Liver (tissue), 9 donors: ENCODE measurements around the gene MYH7B. TPM values are rescaled to one million over a fixed set of nuclear protein-coding genes. Genes with fewer than 3 reads are reported as not detected.

ENCODE experiments used
- DNase-seq: peaks from one replicate; pipeline ENCODE4 v3.0.0-alpha.2; 2017; ENCODE audit warnings: low spot score
- H3K27ac ChIP-seq, 2 donors: one replicate each; pipeline ENCODE4 v1.7.0; 2013; ENCODE audit warnings: inconsistent platforms in 2 of 2, low read length in 2 of 2, control low read depth in 1 of 2, low read depth in 1 of 2, mild to moderate bottlenecking in 1 of 2
- H3K27me3 ChIP-seq, 4 donors: one replicate each; pipeline versions ENCODE4 v1.6.1 to v1.7.0; 2013; ENCODE audit warnings: low read length in 3 of 4, inconsistent platforms in 1 of 4, mild to moderate bottlenecking in 1 of 4, moderate library complexity in 1 of 4; ENCODE audit not compliant: control insufficient read depth in 4 of 4, insufficient read depth in 4 of 4
- H3K36me3 ChIP-seq, 4 donors: one replicate each; pipeline versions ENCODE4 v1.6.1 to v1.7.0; 2013; ENCODE audit warnings: low read length in 3 of 4, mild to moderate bottlenecking in 3 of 4, low read depth in 1 of 4, moderate library complexity in 1 of 4; ENCODE audit not compliant: control insufficient read depth in 4 of 4, insufficient read depth in 3 of 4
- H3K4me1 ChIP-seq, 4 donors: one replicate each; pipeline versions ENCODE4 v1.6.1 to v1.7.0; 2013; ENCODE audit warnings: low read length in 3 of 4, mild to moderate bottlenecking in 3 of 4, moderate library complexity in 1 of 4; ENCODE audit not compliant: control insufficient read depth in 4 of 4, insufficient read depth in 4 of 4
- H3K4me3 ChIP-seq, 3 donors: one replicate each; pipeline versions ENCODE4 v1.6.1 to v1.7.0; 2013; ENCODE audit warnings: low read length in 3 of 3, control low read depth in 1 of 3, low read depth in 1 of 3, mild to moderate bottlenecking in 1 of 3
- H3K9ac ChIP-seq, 2 donors: one replicate each; pipeline ENCODE4 v1.7.0; 2013; ENCODE audit warnings: low read length in 2 of 2, mild to moderate bottlenecking in 2 of 2, moderate library complexity in 2 of 2, control low read depth in 1 of 2, low read depth in 1 of 2
- H3K9me3 ChIP-seq, 4 donors: one replicate each; pipeline versions ENCODE4 v1.6.1 to v1.7.0; 2013; ENCODE audit warnings: low read length in 3 of 4; ENCODE audit not compliant: control insufficient read depth in 4 of 4
- EGR1 ChIP-seq, 2 donors: IDR thresholded peaks; 2 replicates each; pipeline ENCODE4 v1.6.1; 2016 to 2018; ENCODE audit warnings: antibody characterized with exemption in 2 of 2, low read depth in 2 of 2
- FOXA1 ChIP-seq: IDR thresholded peaks from 2 replicates; pipeline ENCODE4 v1.6.1; 2016; ENCODE audit warnings: antibody characterized with exemption
- FOXA2 ChIP-seq: IDR thresholded peaks from 2 replicates; pipeline ENCODE4 v1.6.1; 2016; ENCODE audit warnings: antibody characterized with exemption
- GABPA ChIP-seq, 2 donors: IDR thresholded peaks in 1 of 2; conservative IDR thresholded peaks in 1 of 2; 2 replicates each; pipeline ENCODE4 v1.6.1; 2016; ENCODE audit warnings: antibody characterized with exemption in 2 of 2, mild to moderate bottlenecking in 1 of 2, moderate library complexity in 1 of 2
- HNF4A ChIP-seq, 2 donors: conservative IDR thresholded peaks; 2 replicates each; pipeline ENCODE4 v1.6.1; 2016; ENCODE audit warnings: antibody characterized with exemption in 2 of 2, mild to moderate bottlenecking in 2 of 2
- HNF4G ChIP-seq: IDR thresholded peaks from 2 replicates; pipeline ENCODE4 v1.6.1; 2016; ENCODE audit warnings: antibody characterized with exemption
- JUND ChIP-seq, 2 donors: IDR thresholded peaks; 2 replicates each; pipeline ENCODE4 v1.6.1; 2016; ENCODE audit warnings: antibody characterized with exemption in 2 of 2
- NR2F2 ChIP-seq: IDR thresholded peaks from 2 replicates; pipeline ENCODE4 v1.6.1; 2016; ENCODE audit warnings: antibody characterized with exemption
- RAD21 ChIP-seq, 2 donors: IDR thresholded peaks; 2 replicates each; pipeline ENCODE4 v1.6.1; 2016; ENCODE audit warnings: antibody characterized with exemption in 2 of 2, mild to moderate bottlenecking in 2 of 2
- RXRA ChIP-seq, 2 donors: IDR thresholded peaks; 2 replicates each; pipeline ENCODE4 v1.6.1; 2017 to 2018; ENCODE audit warnings: antibody characterized with exemption in 2 of 2, mild to moderate bottlenecking in 1 of 2
- SP1 ChIP-seq: IDR thresholded peaks from 2 replicates; pipeline ENCODE4 v1.6.1; 2018; ENCODE audit warnings: antibody characterized with exemption, mild to moderate bottlenecking
- TAF1 ChIP-seq: conservative IDR thresholded peaks from 2 replicates; pipeline ENCODE4 v1.6.1; 2016; ENCODE audit warnings: antibody characterized with exemption, mild to moderate bottlenecking
- YY1 ChIP-seq: IDR thresholded peaks from 2 replicates; pipeline ENCODE4 v1.6.1; 2016; ENCODE audit warnings: antibody characterized with exemption, mild to moderate bottlenecking
- WGBS: extraction: QIAGEN DNeasy Blood & Tissue Kit; methylation state at CpG from one replicate; pipeline ENCODE4 v1.1.7; 2013; 5-methylcytosine and 5-hydroxymethylcytosine counted together
- polyA plus RNA-seq, 2 donors: library from polyadenylated mRNA; stranded (reverse) in 1 of 2; unstranded in 1 of 2; fragments of 200-250 nt in 1 of 2; fragments of >200 nt in 1 of 2; fragmentation: Nextera tagmentation in 1 of 2; extraction: Ambion mirVana in 1 of 2; gene quantifications; one replicate each; pipeline versions ENCODE4 v1.2.1 to v1.2.3, GENCODE V29; 2013 to 2015
- total RNA-seq, 2 donors: library from RNA; depleted of rRNA; stranded (reverse); fragments of >200 nt; gene quantifications; one replicate each; pipeline ENCODE4 v1.2.3, GENCODE V29; 2014
- TF ChIP-seq, protein P1 (sequence below): IDR thresholded peaks from 2 replicates; pipeline ENCODE4 v1.6.1; 2016; ENCODE audit warnings: antibody characterized with exemption, mild to moderate bottlenecking
- TF ChIP-seq, protein P2 (sequence below): fragments of 150-350 bp; IDR thresholded peaks from 2 replicates; pipeline ENCODE4 v1.5.1; 2017; ENCODE audit warnings: improper control_type of control experiment, low read depth, low read length; ENCODE audit not compliant: missing input control
- TF ChIP-seq, protein P3 (sequence below): IDR thresholded peaks from 2 replicates; pipeline ENCODE4 v1.6.1; 2016; ENCODE audit warnings: antibody characterized with exemption
- TF ChIP-seq, protein P4 (sequence below): IDR thresholded peaks from 2 replicates; pipeline ENCODE4 v1.6.1; 2016; ENCODE audit warnings: antibody characterized with exemption
- TF ChIP-seq, protein P5 (sequence below): IDR thresholded peaks from 2 replicates; pipeline ENCODE4 v1.6.1; 2016; ENCODE audit warnings: antibody characterized with exemption
- donor health status: healthy.
- donor health status: healthy.
- donor health status: healthy.
- donor health status: healthy.
- donor health status: healthy.

MYH7B gene
- total and polyA plus RNA-seq, 4 donors = 0.12 to 0.33 (median 0.24) TPM

DNA sequence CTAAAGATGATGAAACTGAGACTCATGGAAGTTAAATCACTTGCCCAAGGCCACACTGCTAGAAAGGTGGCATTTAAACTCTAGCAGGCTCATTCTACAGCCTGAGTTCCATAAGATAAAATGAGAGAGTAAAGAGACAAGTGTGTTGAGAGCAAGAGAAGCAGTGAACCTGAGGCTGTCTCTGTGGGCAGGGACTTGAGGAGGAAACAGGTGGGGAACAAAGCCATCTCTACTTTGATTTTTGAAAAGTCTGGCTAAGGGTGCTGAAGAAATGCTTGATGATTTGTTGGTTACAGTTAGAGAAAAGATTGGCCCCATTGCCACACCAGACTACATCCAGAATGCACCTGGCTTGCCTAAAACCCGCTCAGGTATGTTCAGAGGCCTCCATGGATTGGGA is 29.1 kb upstream of the MYH7B start:
- Histone ChIP-seq H3K9me3 (no peaks in the 10 kb centered on the region), H3K36me3 (peaks cover 11 to 67% (median 56%) of the 10 kb centered on the region in 4 donors), H3K4me1 (peaks cover 2 to 16% (median 13%) of the 10 kb centered on the region in 4 donors), H3K27ac (no peak overlapping the region), H3K9ac (no peak overlapping the region), H3K4me3 (no peak overlapping the region), H3K27me3 (no peaks in the 10 kb centered on the region)
- no peak for DNase-seq
- TF ChIP-seq HNF4G (no peak), FOXA2 (no peak), RAD21 (IDR thresholded peaks at IDR 0.05) (no peak), SP1 (no peak), JUND (IDR thresholded peaks at IDR 0.05) (no peak), RXRA (IDR thresholded peaks at IDR 0.05) (no peak), EGR1 (IDR thresholded peaks at IDR 0.05; ENCODE audit: low read depth in 2 of 2) (no peak), HNF4A (conservative IDR thresholded peaks at IDR 0.05) (no peak), FOXA1 (no peak), YY1 (no peak), NR2F2 (no peak), GABPA (IDR thresholded peaks at IDR 0.05 in 1 of 2, conservative IDR thresholded peaks at IDR 0.05 in 1 of 2) (no peak), TAF1 (no peak)
- TF ChIP-seq, protein P1, sequence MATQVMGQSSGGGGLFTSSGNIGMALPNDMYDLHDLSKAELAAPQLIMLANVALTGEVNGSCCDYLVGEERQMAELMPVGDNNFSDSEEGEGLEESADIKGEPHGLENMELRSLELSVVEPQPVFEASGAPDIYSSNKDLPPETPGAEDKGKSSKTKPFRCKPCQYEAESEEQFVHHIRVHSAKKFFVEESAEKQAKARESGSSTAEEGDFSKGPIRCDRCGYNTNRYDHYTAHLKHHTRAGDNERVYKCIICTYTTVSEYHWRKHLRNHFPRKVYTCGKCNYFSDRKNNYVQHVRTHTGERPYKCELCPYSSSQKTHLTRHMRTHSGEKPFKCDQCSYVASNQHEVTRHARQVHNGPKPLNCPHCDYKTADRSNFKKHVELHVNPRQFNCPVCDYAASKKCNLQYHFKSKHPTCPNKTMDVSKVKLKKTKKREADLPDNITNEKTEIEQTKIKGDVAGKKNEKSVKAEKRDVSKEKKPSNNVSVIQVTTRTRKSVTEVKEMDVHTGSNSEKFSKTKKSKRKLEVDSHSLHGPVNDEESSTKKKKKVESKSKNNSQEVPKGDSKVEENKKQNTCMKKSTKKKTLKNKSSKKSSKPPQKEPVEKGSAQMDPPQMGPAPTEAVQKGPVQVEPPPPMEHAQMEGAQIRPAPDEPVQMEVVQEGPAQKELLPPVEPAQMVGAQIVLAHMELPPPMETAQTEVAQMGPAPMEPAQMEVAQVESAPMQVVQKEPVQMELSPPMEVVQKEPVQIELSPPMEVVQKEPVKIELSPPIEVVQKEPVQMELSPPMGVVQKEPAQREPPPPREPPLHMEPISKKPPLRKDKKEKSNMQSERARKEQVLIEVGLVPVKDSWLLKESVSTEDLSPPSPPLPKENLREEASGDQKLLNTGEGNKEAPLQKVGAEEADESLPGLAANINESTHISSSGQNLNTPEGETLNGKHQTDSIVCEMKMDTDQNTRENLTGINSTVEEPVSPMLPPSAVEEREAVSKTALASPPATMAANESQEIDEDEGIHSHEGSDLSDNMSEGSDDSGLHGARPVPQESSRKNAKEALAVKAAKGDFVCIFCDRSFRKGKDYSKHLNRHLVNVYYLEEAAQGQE = no peak
- TF ChIP-seq, protein P2, sequence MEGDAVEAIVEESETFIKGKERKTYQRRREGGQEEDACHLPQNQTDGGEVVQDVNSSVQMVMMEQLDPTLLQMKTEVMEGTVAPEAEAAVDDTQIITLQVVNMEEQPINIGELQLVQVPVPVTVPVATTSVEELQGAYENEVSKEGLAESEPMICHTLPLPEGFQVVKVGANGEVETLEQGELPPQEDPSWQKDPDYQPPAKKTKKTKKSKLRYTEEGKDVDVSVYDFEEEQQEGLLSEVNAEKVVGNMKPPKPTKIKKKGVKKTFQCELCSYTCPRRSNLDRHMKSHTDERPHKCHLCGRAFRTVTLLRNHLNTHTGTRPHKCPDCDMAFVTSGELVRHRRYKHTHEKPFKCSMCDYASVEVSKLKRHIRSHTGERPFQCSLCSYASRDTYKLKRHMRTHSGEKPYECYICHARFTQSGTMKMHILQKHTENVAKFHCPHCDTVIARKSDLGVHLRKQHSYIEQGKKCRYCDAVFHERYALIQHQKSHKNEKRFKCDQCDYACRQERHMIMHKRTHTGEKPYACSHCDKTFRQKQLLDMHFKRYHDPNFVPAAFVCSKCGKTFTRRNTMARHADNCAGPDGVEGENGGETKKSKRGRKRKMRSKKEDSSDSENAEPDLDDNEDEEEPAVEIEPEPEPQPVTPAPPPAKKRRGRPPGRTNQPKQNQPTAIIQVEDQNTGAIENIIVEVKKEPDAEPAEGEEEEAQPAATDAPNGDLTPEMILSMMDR = no peak
- TF ChIP-seq, protein P3, sequence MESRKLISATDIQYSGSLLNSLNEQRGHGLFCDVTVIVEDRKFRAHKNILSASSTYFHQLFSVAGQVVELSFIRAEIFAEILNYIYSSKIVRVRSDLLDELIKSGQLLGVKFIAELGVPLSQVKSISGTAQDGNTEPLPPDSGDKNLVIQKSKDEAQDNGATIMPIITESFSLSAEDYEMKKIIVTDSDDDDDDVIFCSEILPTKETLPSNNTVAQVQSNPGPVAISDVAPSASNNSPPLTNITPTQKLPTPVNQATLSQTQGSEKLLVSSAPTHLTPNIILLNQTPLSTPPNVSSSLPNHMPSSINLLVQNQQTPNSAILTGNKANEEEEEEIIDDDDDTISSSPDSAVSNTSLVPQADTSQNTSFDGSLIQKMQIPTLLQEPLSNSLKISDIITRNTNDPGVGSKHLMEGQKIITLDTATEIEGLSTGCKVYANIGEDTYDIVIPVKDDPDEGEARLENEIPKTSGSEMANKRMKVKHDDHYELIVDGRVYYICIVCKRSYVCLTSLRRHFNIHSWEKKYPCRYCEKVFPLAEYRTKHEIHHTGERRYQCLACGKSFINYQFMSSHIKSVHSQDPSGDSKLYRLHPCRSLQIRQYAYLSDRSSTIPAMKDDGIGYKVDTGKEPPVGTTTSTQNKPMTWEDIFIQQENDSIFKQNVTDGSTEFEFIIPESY = no peak
- TF ChIP-seq, protein P4, sequence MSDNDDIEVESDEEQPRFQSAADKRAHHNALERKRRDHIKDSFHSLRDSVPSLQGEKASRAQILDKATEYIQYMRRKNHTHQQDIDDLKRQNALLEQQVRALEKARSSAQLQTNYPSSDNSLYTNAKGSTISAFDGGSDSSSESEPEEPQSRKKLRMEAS = no peak
- TF ChIP-seq, protein P5, sequence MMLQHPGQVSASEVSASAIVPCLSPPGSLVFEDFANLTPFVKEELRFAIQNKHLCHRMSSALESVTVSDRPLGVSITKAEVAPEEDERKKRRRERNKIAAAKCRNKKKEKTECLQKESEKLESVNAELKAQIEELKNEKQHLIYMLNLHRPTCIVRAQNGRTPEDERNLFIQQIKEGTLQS = no peak
- WGBS = 96% methylated on average over 1 of the region's 1 CpG
